T47D (cell line): Measurements from ENCODE around the gene EOGT.

ENCODE experiments used
- DNase-seq, 2 experiments: peaks; one replicate each; pipeline versions ENCODE4 v3.0.0 to v3.0.0-alpha.2; 2011 to 2012; ENCODE audit warnings: low read depth in 1 of 2, low spot score in 1 of 2
- JUND ChIP-seq: IDR thresholded peaks from 2 replicates; pipeline ENCODE4 v1.6.1; 2012; ENCODE audit warnings: low read depth
- in situ Hi-C: cut with HindIII; loops from 2 replicates; pipeline ENCODE4 v1.10.0; 2016; ENCODE audit warnings: low sequenced_read_pairs, low pct_unique_long_range_greater_than_20kb

EOGT gene

DNA sequence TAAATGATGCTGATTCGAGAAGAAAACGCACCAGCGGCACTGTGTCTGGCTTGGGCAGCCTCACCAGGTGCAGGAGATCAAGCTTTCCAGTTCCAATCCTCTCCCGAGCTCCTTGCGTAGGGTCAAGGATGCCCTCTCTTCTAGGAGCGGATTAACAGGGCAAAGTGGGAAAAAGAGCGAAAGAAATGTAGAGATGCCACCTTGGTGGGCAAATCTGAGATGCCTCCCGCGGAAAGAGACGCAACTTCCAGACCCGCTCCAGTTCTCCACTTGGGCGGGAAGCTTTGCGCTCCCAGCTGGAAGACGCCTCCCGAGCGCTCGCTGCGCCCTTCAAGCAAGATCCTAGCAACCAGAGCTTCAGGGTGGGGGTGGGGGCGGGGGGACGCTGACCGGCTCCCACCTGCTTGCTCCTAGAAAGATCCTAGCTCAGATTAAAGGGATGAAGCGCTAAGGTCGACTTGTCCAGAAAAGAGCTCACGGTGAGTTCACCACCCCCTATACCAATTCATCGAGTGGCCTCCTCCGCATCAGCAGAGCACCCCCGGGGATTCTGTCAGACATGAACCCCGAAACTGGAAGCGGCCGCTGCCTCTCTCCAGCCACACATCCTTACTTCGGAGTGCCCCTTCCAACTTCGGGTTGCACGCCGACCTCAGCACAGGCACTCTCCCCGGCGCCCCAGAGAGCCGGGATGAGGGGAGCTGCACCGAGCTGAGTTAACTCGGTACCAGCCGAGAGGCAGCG, 81.9 kb downstream of the EOGT start:
- no peak for TF ChIP-seq JUND
- in situ Hi-C loops, result no loop called here
- DNase-seq, result no peak
